ENCODE data around the gene CRIP2. TPM values are rescaled to one million over a fixed set of nuclear protein-coding genes. Genes with fewer than 3 reads are reported as not detected.

The CRIP2 gene
- total and polyA plus RNA-seq, 2 of the 13 experiments (the other 11 are each of a cell fraction or from before 2014, with no cell fraction given): 31.6 to 37.9 TPM

DNA sequence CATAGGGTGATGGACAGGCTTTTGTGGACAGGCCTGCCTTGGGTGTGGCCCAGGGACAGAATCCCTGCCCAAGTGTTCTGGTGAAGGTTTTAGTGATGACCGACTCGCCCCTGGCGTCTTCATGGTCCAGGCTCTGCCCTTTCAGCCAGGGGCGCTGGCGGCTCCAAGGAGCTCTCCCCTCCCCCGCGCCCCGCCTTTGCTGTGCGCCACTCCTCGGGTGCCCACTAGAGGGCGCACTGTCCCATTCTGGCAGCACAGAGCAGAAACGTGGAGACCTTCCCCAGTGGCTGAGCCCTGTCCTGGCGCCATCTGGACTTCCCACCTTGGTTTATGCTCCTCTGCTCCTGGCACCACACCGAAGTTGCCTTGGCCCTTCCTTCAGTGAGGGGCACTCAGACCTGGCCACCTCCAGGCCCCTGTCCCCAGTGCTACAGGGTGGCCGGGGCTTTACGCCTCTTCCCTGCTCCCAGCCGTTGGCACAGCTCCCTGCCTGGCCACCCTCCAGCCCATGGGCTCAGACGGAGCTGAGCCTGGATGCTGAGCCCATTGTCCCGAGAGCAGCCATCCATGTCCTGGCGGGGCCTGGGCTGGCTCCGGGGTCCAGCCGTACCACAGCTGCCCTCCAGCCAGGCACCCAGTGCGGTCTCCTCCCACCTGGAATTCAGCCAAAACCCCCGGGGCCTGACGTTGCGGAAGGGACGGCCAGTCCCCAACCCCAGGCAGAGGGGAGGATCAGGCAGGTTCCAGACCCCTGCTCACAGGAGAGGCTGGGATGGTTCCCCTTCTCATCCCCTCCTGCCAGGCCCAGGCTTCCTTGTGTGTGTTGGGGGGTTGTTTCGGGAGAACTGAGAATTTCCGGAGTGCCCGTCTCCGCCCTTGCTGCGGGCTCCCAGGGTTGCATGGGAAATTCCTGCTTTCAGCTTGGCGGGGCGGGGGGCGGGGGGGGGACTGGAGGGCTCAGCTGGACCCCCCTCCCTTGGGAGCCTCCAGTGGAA lies 6.5 kb downstream of the CRIP2 start (continued):
- TF ChIP-seq ARNTL (CRISPR knock-in tag; IDR thresholded peaks at IDR 0.05) (no peak), WIZ (CRISPR knock-in tag; IDR thresholded peaks at IDR 0.05) (no peak), MTA1 (CRISPR knock-in tag; IDR thresholded peaks at IDR 0.05; ENCODE audit: borderline replicate concordance) (no peak), FOXA1 (IDR thresholded peaks at IDR 0.05) (no peak), FOXA1 (CRISPR knock-in tag; IDR thresholded peaks at IDR 0.05) (peak; percentile 10; the same call in 1 of the 2 replicates), GATAD2A (CRISPR knock-in tag; IDR thresholded peaks at IDR 0.05) (peak; percentile 58), TAF1 (CRISPR knock-in tag; IDR thresholded peaks at IDR 0.05) (0 out of 2 replicates have a peak, but pooled peaks have one; percentile 27), MEF2D (CRISPR knock-in tag; IDR thresholded peaks at IDR 0.05) (no peak), HOXA3 (CRISPR knock-in tag; IDR thresholded peaks at IDR 0.05) (peak; percentile 56; the same call in 1 of the 2 replicates), ZNF616 (CRISPR knock-in tag; IDR thresholded peaks at IDR 0.05; ENCODE audit: low read depth) (0 out of 2 replicates have a peak, but pooled peaks have one; percentile 22), DMAP1 (CRISPR knock-in tag; IDR thresholded peaks at IDR 0.05) (0 out of 2 replicates have a peak, but pooled peaks have one; percentile 39), GATA4 (IDR thresholded peaks at IDR 0.05; ENCODE audit: borderline replicate concordance, low read depth) (no peak), ZBTB8A (CRISPR knock-in tag; IDR thresholded peaks at IDR 0.05; ENCODE audit: borderline replicate concordance, low read depth) (no peak), RXRA (CRISPR knock-in tag; IDR thresholded peaks at IDR 0.05) (peak; percentile 59; the same call in 1 of the 2 replicates), SATB2 (CRISPR knock-in tag; IDR thresholded peaks at IDR 0.05) (no peak), NR3C1 (CRISPR knock-in tag; IDR thresholded peaks at IDR 0.05) (no peak), ZNF737 (CRISPR knock-in tag; IDR thresholded peaks at IDR 0.05; ENCODE audit: borderline replicate concordance) (no peak), SP5 (CRISPR knock-in tag; IDR thresholded peaks at IDR 0.05; ENCODE audit: borderline replicate concordance, low read depth) (peak; percentile 24), FIP1L1 (IDR thresholded peaks at IDR 0.05; ENCODE audit: borderline replicate concordance, insufficient read depth, low read depth, low read length) (no peak), ZKSCAN5 (CRISPR knock-in tag; IDR thresholded peaks at IDR 0.05) (0 out of 2 replicates have a peak, but pooled peaks have one; percentile 30)
- TF ChIP-seq, protein P1, sequence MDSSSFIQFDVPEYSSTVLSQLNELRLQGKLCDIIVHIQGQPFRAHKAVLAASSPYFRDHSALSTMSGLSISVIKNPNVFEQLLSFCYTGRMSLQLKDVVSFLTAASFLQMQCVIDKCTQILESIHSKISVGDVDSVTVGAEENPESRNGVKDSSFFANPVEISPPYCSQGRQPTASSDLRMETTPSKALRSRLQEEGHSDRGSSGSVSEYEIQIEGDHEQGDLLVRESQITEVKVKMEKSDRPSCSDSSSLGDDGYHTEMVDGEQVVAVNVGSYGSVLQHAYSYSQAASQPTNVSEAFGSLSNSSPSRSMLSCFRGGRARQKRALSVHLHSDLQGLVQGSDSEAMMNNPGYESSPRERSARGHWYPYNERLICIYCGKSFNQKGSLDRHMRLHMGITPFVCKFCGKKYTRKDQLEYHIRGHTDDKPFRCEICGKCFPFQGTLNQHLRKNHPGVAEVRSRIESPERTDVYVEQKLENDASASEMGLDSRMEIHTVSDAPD (CRISPR knock-in tag; IDR thresholded peaks at IDR 0.05): peak; percentile 39; the same call in 1 of the 2 replicates
- TF ChIP-seq, protein P2, sequence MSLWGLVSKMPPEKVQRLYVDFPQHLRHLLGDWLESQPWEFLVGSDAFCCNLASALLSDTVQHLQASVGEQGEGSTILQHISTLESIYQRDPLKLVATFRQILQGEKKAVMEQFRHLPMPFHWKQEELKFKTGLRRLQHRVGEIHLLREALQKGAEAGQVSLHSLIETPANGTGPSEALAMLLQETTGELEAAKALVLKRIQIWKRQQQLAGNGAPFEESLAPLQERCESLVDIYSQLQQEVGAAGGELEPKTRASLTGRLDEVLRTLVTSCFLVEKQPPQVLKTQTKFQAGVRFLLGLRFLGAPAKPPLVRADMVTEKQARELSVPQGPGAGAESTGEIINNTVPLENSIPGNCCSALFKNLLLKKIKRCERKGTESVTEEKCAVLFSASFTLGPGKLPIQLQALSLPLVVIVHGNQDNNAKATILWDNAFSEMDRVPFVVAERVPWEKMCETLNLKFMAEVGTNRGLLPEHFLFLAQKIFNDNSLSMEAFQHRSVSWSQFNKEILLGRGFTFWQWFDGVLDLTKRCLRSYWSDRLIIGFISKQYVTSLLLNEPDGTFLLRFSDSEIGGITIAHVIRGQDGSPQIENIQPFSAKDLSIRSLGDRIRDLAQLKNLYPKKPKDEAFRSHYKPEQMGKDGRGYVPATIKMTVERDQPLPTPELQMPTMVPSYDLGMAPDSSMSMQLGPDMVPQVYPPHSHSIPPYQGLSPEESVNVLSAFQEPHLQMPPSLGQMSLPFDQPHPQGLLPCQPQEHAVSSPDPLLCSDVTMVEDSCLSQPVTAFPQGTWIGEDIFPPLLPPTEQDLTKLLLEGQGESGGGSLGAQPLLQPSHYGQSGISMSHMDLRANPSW (CRISPR knock-in tag; IDR thresholded peaks at IDR 0.05; ENCODE audit: borderline replicate concordance): no peak
- TF ChIP-seq, protein P3, sequence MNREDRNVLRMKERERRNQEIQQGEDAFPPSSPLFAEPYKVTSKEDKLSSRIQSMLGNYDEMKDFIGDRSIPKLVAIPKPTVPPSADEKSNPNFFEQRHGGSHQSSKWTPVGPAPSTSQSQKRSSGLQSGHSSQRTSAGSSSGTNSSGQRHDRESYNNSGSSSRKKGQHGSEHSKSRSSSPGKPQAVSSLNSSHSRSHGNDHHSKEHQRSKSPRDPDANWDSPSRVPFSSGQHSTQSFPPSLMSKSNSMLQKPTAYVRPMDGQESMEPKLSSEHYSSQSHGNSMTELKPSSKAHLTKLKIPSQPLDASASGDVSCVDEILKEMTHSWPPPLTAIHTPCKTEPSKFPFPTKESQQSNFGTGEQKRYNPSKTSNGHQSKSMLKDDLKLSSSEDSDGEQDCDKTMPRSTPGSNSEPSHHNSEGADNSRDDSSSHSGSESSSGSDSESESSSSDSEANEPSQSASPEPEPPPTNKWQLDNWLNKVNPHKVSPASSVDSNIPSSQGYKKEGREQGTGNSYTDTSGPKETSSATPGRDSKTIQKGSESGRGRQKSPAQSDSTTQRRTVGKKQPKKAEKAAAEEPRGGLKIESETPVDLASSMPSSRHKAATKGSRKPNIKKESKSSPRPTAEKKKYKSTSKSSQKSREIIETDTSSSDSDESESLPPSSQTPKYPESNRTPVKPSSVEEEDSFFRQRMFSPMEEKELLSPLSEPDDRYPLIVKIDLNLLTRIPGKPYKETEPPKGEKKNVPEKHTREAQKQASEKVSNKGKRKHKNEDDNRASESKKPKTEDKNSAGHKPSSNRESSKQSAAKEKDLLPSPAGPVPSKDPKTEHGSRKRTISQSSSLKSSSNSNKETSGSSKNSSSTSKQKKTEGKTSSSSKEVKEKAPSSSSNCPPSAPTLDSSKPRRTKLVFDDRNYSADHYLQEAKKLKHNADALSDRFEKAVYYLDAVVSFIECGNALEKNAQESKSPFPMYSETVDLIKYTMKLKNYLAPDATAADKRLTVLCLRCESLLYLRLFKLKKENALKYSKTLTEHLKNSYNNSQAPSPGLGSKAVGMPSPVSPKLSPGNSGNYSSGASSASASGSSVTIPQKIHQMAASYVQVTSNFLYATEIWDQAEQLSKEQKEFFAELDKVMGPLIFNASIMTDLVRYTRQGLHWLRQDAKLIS (CRISPR knock-in tag; IDR thresholded peaks at IDR 0.05): no peak

Data from HepG2 (cell line).